HG02840 (cell line): ENCODE data around the gene LOXL3.
"Not testable (repeated sequence)": the region's sequence is repeated elsewhere in the genome, so short reads cannot be mapped to it uniquely, and the experiment has no call there.

ENCODE experiments used
- ATAC-seq: cut with Tn5 transposase; IDR thresholded peaks from one replicate; pipeline ENCODE4 v1.9.1; 2021; ENCODE audit warnings: mild to moderate bottlenecking, moderate library complexity, moderate number of reproducible peaks; ENCODE audit not compliant: unreplicated experiment, low FRiP score

LOXL3 gene

GRCh38 chr2:74575320-74575719 lies 21.6 kb upstream of the LOXL3 start:
- no peak for ATAC-seq

GRCh38 chr2:74573747-74574562 lies 20.2 kb upstream of the LOXL3 start:
- no peak for ATAC-seq

GRCh38 chr2:74572178-74572925 lies 18.6 kb upstream of the LOXL3 start:
- ATAC-seq, result no peak

GRCh38 chr2:74571058-74571457 lies 17.3 kb upstream of the LOXL3 start:
- peak; percentile 66 for ATAC-seq

GRCh38 chr2:74569686-74570085 lies 15.9 kb upstream of the LOXL3 start:
- ATAC-seq, result no peak

- ATAC-seq, result no peak
Observed at GRCh38 chr2:74567881-74568280, 14.1 kb upstream of the LOXL3 start.

GRCh38 chr2:74566754-74567085 lies 13.0 kb upstream of the LOXL3 start:
- ATAC-seq, result no peak

GRCh38 chr2:74566076-74566753 lies 12.5 kb upstream of the LOXL3 start:
- no peak for ATAC-seq

- ATAC-seq, result no peak
Observed at GRCh38 chr2:74564222-74564621, 10.5 kb upstream of the LOXL3 start.

- no peak for ATAC-seq
Observed at GRCh38 chr2:74562126-74562775, 8.5 kb upstream of the LOXL3 start.

- not testable (repeated sequence) for ATAC-seq
Observed at GRCh38 chr2:74561022-74561421, 7.3 kb upstream of the LOXL3 start.

GRCh38 chr2:74560591-74560990 lies 6.8 kb upstream of the LOXL3 start:
- ATAC-seq, result no peak

- no peak for ATAC-seq
Observed at GRCh38 chr2:74559912-74560311, 6.2 kb upstream of the LOXL3 start.

GRCh38 chr2:74558284-74559230 lies 4.8 kb upstream of the LOXL3 start:
- no peak for ATAC-seq

- ATAC-seq, result no peak
Observed at GRCh38 chr2:74556831-74557370, 3.2 kb upstream of the LOXL3 start.

GRCh38 chr2:74556159-74556558 lies 2.4 kb upstream of the LOXL3 start:
- no peak for ATAC-seq

- no peak for ATAC-seq
Observed at GRCh38 chr2:74555610-74556103, 1.9 kb upstream of the LOXL3 start.

- ATAC-seq, result peak; percentile 40
Observed at GRCh38 chr2:74554820-74555531, 1.2 kb upstream of the LOXL3 start.
